Caco-2 (cell line): ENCODE data around the gene CYGB. TPM values are rescaled to one million over a fixed set of nuclear protein-coding genes. Genes with fewer than 3 reads are reported as not detected.

Experiments used
- BruUV-seq: library from RNA; stranded (reverse); fragments of 400-500 nt; replicated peaks from 2 replicates; lab custom pipeline; 2021; lab: Mats Ljungman, UMichigan
- CTCF ChIA-PET: fragments of 300-600 bp; sonication (Branson Sonifier 250); formaldehyde crosslinking; loops from one replicate; lab custom pipeline; 2022; ENCODE audit warnings: antibody characterized with exemption; lab: Charles Lee
- POLR2A ChIA-PET: fragments of 300-600 bp; sonication (Branson Sonifier 250); formaldehyde crosslinking; loops from one replicate; lab custom pipeline; 2022; ENCODE audit warnings: antibody characterized with exemption; lab: Charles Lee
- DNase-seq, 2 experiments: peaks; one replicate each; pipeline versions ENCODE4 v3.0.0 to v3.0.0-alpha.2; 2020 to 2022
- H3K27me3 ChIP-seq: replicated peaks from 2 replicates; pipeline ENCODE4 v1.6.0; 2011; ENCODE audit warnings: low read length; ENCODE audit not compliant: control insufficient read depth, insufficient read depth
- H3K36me3 ChIP-seq: 2 replicates; pipeline ENCODE4 v1.5.1; 2011; ENCODE audit warnings: low read length; ENCODE audit not compliant: control insufficient read depth, insufficient read depth
- H3K4me1 ChIP-seq: fragments of 250-450 bp; sonication (Bioruptor Pico); 2 replicates; pipeline ENCODE4 v1.5.1; 2020; ENCODE audit warnings: mild to moderate bottlenecking
- H3K4me3 ChIP-seq: 2 replicates; pipeline ENCODE4 v1.5.1; 2011; ENCODE audit warnings: low read depth, mild to moderate bottlenecking, control low read depth, low read length
- H3K9me3 ChIP-seq: fragments of 250-450 bp; sonication (Bioruptor Pico); 2 replicates; pipeline ENCODE4 v1.5.1; 2020; ENCODE audit warnings: mild to moderate bottlenecking, moderate library complexity
- H3K27ac Mint-ChIP-seq: one replicate; pipeline ENCODE4 v1.8.0; 2022; ENCODE audit warnings: mixed read lengths; ENCODE audit not compliant: unreplicated experiment
- H3K27me3 Mint-ChIP-seq: one replicate; pipeline ENCODE4 v1.8.0; 2022; ENCODE audit warnings: mixed read lengths; ENCODE audit not compliant: insufficient read depth, unreplicated experiment
- H3K36me3 Mint-ChIP-seq: one replicate; pipeline ENCODE4 v1.8.0; 2022; ENCODE audit warnings: mild to moderate bottlenecking, mixed read lengths; ENCODE audit not compliant: insufficient read depth, unreplicated experiment
- H3K4me1 Mint-ChIP-seq: one replicate; pipeline ENCODE4 v1.8.0; 2022; ENCODE audit warnings: low read depth, mixed read lengths; ENCODE audit not compliant: unreplicated experiment
- H3K4me3 Mint-ChIP-seq: one replicate; pipeline ENCODE4 v1.8.0; 2022; ENCODE audit warnings: mild to moderate bottlenecking, moderate library complexity, mixed read lengths; ENCODE audit not compliant: unreplicated experiment
- H3K9me3 Mint-ChIP-seq: one replicate; pipeline ENCODE4 v1.8.0; 2022; ENCODE audit warnings: mixed read lengths; ENCODE audit not compliant: unreplicated experiment
- intact Hi-C: fragments of 100-400 bp; cut with micrococcal nuclease; formaldehyde crosslinking; loops from one replicate; pipeline ENCODE4 v1.10.0; 2022; ENCODE audit not compliant: unreplicated experiment
- total RNA-seq: library from RNA; stranded (reverse); gene quantifications from 2 replicates; pipeline ENCODE4 v1.2.3, GENCODE V29; 2022
- TF ChIP-seq, protein P1 (sequence below), 2 experiments: fragments of 200-600 bp in 1 of 2; IDR thresholded peaks; 1 replicate in 1 of 2; 2 replicates in 1 of 2; pipeline versions ENCODE4 v1.5.1 to v1.8.0; 2011 to 2022; ENCODE audit warnings: antibody characterized with exemption in 1 of 2, control low read depth in 1 of 2, inconsistent platforms in 1 of 2, low read depth in 1 of 2, low read length in 1 of 2, mild to moderate bottlenecking in 1 of 2, moderate library complexity in 1 of 2; ENCODE audit not compliant: insufficient read depth in 1 of 2, severe bottlenecking in 1 of 2, unreplicated experiment in 1 of 2

CYGB gene
- total RNA-seq, 1 experiment from 2014 or later = 0.32 TPM

DNA sequence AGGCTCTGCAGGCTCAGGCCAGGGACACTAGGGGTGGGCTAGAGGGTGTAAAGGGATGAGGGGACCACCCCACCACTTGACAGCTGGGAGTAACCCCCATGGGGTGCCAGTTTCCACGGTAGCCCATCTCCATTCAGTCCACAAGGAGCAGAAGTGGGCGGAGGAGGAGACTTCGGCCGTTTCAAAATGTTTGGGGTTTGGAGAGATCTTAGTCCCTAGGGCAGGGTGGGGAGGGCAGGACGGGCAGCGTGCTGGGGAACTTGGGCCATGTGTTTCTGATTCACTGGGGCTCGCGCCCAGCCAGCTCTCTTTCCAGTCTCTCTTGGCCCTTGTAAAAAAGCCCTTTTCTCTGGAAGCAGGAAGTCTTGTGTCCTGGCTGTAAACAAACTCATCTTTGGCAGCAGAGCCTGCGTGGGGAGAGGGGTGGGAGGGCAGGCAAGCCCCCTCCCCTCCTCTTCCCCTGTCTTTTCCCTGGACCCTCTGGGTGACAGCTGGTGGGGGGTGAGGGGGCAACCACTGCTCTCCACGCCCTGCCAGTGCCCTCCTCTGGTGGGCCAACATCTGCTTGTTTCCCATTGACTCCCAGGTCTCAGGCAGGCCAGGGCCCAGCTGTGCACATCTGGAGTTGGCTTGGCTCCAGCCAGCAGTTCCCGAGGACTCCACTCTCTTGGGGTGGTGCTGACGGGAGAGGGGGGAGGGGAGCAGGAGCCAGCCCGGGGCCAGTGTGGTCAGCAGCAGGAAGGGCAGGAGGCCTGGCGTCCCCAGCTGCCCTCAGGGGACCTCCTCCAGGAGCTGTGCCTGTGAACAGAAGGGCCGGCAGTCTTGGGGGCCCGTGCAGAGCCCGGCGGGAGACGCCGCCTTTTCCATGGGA lies 8.1 kb downstream of the CYGB start:
- no TSS peak for BruUV-seq
- H3K27ac Mint-ChIP-seq = peak overlapping the region; percentile 3

DNA sequence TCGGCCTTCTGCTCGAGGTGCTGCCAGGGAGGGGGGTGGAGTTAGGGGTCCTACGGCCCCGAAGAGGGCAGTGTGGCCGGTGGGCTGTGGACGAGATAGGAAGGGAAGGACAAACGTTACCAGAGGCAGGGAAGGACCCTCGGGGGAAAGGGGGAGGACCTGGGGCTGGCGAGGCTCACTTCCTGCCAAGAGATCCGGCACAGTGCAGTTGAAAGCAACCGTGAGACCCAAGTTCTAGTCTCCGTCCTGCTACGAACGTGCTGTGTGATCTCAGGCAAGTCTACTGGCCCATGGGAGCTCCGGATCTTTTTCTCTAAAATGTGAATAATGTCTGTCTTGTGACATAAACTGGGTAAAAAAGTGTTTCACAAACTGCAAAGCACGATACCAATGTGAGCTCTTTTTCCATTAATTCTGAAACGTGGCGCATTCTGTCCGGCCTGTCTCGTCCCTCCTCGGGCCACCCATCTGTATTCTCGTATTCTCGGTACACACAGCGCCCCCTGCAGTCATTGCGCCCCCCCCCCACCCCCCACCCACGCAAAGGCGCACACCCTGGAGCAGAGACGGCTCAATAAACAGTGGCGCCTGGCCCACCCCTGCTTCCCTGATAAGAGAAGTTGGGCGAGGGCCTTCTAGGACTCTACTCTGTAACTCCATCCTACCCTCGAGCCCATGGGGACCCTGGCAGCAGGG lies 8.8 kb downstream of the CYGB start:
- CTCF ChIA-PET = interaction anchor here (0.6 to 0.7 kb wide), 3 partner anchors 99 to 982 kb away, joined by 3 to 8 read pairs (median 4); no protein-coding TSS in a partner anchor
- no peaks in the 10 kb centered on the region for H3K27me3 ChIP-seq
- POLR2A ChIA-PET = interaction anchor here (1.2 kb wide), 1 partner anchor 29 kb away, joined by 4 read pairs; no protein-coding TSS in a partner anchor
- Mint-ChIP-seq H3K4me1 (peaks cover 15% of the 10 kb centered on the region), H3K4me3 (no peak overlapping the region), H3K9me3 (no peaks in the 10 kb centered on the region), H3K27ac (no peak overlapping the region), H3K36me3 (no peaks in the 10 kb centered on the region), H3K27me3 (no peaks in the 10 kb centered on the region)
- no peaks in the 10 kb centered on the region for H3K36me3 ChIP-seq
- H3K9me3 ChIP-seq = no peaks in the 10 kb centered on the region
- no TSS peak for BruUV-seq
- TF ChIP-seq, protein P1, sequence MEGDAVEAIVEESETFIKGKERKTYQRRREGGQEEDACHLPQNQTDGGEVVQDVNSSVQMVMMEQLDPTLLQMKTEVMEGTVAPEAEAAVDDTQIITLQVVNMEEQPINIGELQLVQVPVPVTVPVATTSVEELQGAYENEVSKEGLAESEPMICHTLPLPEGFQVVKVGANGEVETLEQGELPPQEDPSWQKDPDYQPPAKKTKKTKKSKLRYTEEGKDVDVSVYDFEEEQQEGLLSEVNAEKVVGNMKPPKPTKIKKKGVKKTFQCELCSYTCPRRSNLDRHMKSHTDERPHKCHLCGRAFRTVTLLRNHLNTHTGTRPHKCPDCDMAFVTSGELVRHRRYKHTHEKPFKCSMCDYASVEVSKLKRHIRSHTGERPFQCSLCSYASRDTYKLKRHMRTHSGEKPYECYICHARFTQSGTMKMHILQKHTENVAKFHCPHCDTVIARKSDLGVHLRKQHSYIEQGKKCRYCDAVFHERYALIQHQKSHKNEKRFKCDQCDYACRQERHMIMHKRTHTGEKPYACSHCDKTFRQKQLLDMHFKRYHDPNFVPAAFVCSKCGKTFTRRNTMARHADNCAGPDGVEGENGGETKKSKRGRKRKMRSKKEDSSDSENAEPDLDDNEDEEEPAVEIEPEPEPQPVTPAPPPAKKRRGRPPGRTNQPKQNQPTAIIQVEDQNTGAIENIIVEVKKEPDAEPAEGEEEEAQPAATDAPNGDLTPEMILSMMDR (IDR thresholded peaks at IDR 0.05; ENCODE audit: insufficient read depth in 1 of 2, low read depth in 1 of 2, low read length in 1 of 2, severe bottlenecking in 1 of 2, unreplicated experiment in 1 of 2) = no peak
- no peak for DNase-seq
- peaks cover 24% of the 10 kb centered on the region for H3K4me1 ChIP-seq
- H3K4me3 ChIP-seq = no peak overlapping the region
- intact Hi-C loops = no loop called here

More for the DNA sequence above, 8.1 kb downstream of the CYGB start:
- POLR2A ChIA-PET = interaction anchor here (1.2 kb wide), 1 partner anchor 28 kb away, joined by 4 read pairs; no protein-coding TSS in a partner anchor
- no peak overlapping the region for H3K4me3 ChIP-seq
- intact Hi-C loops = no loop called here
- Mint-ChIP-seq H3K9me3 (no peaks in the 10 kb centered on the region), H3K36me3 (no peaks in the 10 kb centered on the region), H3K27me3 (no peaks in the 10 kb centered on the region), H3K4me1 (peaks cover 15% of the 10 kb centered on the region), H3K4me3 (no peak overlapping the region)
- no peak for DNase-seq
- CTCF ChIA-PET = interaction anchor here (0.7 kb wide), 1 partner anchor 98 kb away, joined by 3 read pairs; no protein-coding TSS in a partner anchor
- no peaks in the 10 kb centered on the region for H3K27me3 ChIP-seq
- H3K4me1 ChIP-seq = peaks cover 24% of the 10 kb centered on the region
- no peaks in the 10 kb centered on the region for H3K9me3 ChIP-seq
- TF ChIP-seq, protein P1 (IDR thresholded peaks at IDR 0.05; ENCODE audit: insufficient read depth in 1 of 2, low read depth in 1 of 2, low read length in 1 of 2, severe bottlenecking in 1 of 2, unreplicated experiment in 1 of 2) = no peak
- no peaks in the 10 kb centered on the region for H3K36me3 ChIP-seq

DNA sequence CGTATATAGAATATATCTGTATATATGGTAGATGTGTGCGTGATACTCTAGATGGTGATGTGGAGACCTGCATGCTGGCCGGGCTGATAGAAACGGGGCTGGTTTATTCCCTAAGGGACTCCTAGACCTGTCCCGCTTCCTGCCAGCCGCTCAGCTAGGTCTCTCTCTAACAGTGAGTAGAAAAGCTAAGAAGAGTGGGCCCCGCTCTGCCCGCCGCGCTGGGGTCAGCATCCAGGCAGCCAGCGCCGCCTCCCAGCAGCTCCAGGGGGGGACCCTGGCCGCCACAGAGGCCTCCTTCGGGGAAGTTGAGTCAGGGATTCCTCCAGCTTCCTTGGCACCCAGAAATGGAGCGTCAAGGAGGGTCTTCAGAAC lies 9.4 kb downstream of the CYGB start:
- POLR2A ChIA-PET = interaction anchor here (1.2 kb wide), 1 partner anchor 29 kb away, joined by 4 read pairs; no protein-coding TSS in a partner anchor
- H3K4me1 ChIP-seq = peaks cover 21% of the 10 kb centered on the region
- H3K4me3 Mint-ChIP-seq = no peak overlapping the region

More for the DNA sequence above, 9.4 kb downstream of the CYGB start:
- no peaks in the 10 kb centered on the region for H3K27me3 Mint-ChIP-seq
- H3K9me3 ChIP-seq = no peaks in the 10 kb centered on the region
- no peaks in the 10 kb centered on the region for H3K9me3 Mint-ChIP-seq
- no peaks in the 10 kb centered on the region for H3K27me3 ChIP-seq
- no peak overlapping the region for H3K27ac Mint-ChIP-seq
- BruUV-seq = no TSS peak
- H3K4me3 ChIP-seq = no peak overlapping the region
- H3K4me1 Mint-ChIP-seq = peaks cover 15% of the 10 kb centered on the region
- no peaks in the 10 kb centered on the region for H3K36me3 Mint-ChIP-seq
- TF ChIP-seq, protein P1 (IDR thresholded peaks at IDR 0.05; ENCODE audit: insufficient read depth in 1 of 2, low read depth in 1 of 2, low read length in 1 of 2, severe bottlenecking in 1 of 2, unreplicated experiment in 1 of 2) = no peak
- intact Hi-C loops = no loop called here
- CTCF ChIA-PET = interaction anchor here (0.6 to 1.2 kb wide), 3 partner anchors 13 to 982 kb away, joined by 4 to 8 read pairs (median 4); no protein-coding TSS in a partner anchor
- no peaks in the 10 kb centered on the region for H3K36me3 ChIP-seq
- DNase-seq = no peak
